GM19452 (cell line): ENCODE results near the gene TNS1.

Experiments
- ATAC-seq: cut with Tn5 transposase; IDR thresholded peaks from one replicate; pipeline ENCODE4 v1.9.1; 2021; ENCODE audit not compliant: unreplicated experiment

TNS1 gene

DNA sequence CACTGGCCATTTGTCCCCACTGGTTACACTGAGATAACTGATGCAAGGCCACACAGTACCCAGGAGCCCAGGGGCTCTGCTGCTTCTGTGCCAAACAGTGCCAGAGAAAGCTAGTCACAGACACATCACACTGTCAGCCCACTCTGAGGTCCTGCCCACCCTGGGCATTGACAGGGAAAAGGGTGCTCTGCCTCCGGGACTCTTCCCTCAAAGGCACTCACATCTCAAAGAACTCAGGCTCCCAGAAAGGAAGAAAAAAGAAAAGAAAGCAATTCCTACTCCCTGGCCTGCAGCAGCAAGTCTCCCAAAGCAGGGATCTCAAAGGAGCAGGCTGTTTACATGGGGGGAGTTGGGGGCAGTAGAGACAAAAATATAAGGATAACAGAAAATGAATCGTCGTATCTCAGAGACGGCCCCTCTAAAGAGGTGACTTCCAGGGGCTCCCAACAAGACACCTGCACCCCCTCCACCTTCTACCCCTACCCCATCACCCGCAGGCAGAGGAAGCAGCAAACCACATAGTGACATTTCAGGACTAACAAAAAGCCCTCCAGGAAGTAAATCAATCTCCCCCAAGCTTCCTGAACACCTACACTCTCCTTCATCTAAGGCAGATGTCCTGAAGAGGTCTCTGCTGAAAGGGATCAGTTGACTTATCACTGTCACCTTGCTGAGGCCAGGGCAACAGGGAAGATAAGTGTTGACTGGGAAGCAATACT lies 247.6 kb downstream of the TNS1 start:
- no peak for ATAC-seq

DNA sequence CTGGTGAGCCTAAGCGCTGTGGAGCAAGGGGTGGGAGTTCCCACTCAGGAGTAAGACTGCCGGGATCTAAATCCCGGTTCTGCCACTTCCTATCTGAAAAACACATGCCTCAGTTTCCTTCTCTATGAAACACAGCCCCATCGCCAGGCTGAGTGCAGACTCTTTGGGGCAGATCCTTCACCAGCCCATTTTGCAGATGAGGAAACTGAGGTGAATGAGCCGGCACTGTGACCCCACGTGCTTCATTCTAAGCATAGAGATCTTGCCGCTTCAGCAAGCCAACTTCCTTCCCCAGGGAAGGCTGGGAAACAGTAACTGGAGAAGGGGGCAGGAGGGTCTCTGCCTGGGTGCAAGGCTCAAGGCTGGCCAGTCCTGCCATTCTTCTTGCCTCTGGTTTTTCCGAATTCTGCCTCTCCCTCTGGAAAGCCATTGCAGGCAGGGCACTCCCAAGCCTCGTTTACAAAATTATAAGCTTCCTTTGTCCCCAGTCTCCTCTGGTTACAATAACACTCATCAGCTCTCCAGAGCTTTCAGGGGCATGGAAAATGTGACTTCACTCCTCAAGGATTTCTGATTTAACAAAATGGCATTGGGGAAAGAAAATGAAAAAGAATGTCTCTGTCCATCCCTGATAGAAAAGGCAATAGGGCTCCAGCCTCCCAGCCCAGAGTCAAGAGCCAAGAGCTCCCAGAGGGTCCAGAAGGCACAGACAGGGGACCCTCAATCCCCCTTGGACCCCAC lies 249.2 kb downstream of the TNS1 start:
- ATAC-seq, result no peak

DNA sequence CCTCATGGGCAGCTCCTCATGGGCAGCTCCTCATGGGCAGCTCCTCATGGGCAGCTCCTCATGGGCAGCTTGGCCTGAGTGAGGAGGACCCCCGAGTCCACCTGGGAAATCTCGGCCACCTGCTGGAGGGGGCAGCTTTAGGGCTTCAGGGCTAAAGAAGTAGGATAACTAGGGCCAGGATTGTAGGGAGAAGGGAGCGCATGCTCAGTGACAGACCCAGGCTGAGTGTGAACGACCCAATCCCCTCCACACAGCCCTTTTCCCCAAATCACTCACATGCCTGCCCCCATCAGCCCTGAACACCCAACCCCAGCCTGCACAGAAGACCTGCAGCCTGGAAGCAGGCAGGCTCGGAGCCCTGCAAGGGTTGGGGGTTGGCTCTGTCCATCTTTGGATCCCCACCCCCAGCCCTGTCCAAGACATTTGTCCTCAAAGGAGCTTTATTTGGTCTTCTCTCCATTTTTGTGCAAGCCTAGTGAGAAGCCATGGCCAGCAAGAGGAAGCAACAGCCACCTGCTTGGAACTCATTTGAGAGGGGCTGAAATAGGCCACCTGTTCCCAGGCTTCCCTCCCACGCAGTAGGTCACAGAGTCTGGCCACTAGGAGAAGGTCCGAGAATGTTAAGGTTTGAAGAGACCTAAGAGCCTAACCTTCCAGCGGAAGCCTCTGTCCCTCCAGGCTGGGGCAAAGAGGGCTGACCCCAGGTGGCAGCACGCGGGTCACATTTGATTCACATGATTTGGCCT lies 249.9 kb downstream of the TNS1 start:
- no peak for ATAC-seq

DNA sequence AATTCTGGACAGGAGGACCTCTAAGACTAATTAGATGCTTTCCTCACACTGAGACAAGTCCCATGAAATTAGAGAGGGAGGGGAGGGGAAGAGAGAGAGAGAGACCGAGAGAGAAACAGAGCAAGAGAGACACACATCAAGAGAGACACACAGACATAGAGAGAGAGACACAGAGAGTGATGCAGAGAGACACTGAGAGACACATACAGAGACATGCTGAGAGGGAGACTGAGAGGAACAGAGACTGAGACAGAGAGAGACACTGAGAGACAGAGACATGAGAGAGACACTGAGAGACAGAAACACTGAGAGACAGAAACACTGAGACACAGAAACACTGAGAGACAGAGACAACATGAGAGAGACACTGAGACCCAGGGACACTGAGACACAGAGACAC lies 250.8 kb downstream of the TNS1 start:
- ATAC-seq, result no peak

DNA sequence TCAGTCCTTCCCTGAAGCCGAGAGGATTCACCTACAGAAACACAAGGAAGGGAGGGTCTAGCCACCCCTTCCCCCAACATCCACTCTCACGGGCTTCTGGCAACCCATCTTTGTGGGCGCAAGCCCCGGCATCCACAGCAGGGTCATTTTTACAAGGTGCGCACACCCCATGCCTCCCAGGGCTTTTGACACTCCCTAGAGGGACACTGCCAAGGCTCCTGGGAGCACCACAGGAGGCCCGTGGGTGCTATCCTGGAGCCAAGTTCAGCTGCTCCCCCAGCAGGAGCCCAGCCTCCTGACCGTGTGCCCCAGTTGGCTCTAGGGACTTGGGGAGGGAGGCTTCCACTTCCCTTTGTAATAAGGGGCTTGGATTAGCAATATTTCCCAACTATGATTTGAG lies 251.6 kb downstream of the TNS1 start:
- no peak for ATAC-seq
